HepG2 (cell line): Measurements from ENCODE around the gene CA9. TPM values are rescaled to one million over a fixed set of nuclear protein-coding genes. Genes with fewer than 3 reads are reported as not detected.

ENCODE experiments used
- ARID4A ChIP-seq: sonication (generic); formaldehyde crosslinking; IDR thresholded peaks from 2 replicates; pipeline ENCODE4 v1.5.0; 2020; ENCODE audit warnings: mild to moderate bottlenecking, missing genetic modification reagents, borderline replicate concordance
- BRD4 ChIP-seq: sonication (generic); formaldehyde crosslinking; IDR thresholded peaks from 2 replicates; pipeline ENCODE4 v1.4.0; 2020; ENCODE audit warnings: missing genetic modification reagents
- CBX5 ChIP-seq: sonication (generic); formaldehyde crosslinking; IDR thresholded peaks from 2 replicates; pipeline ENCODE4 v1.4.0; 2020; ENCODE audit warnings: missing genetic modification reagents, borderline replicate concordance
- DMAP1 ChIP-seq: IDR thresholded peaks from 2 replicates; pipeline ENCODE4 v1.6.1; 2016
- HDAC1 ChIP-seq: sonication (generic); formaldehyde crosslinking; IDR thresholded peaks from 2 replicates; pipeline ENCODE4 v1.5.1; 2020; ENCODE audit warnings: mild to moderate bottlenecking, missing genetic modification reagents
- HNF1B ChIP-seq: sonication (generic); formaldehyde crosslinking; IDR thresholded peaks from 2 replicates; pipeline ENCODE4 v1.5.1; 2020; ENCODE audit warnings: mild to moderate bottlenecking, moderate library complexity, missing genetic modification reagents
- HNRNPL ChIP-seq: fragments of 200-400 bp; formaldehyde crosslinking; IDR thresholded peaks from 2 replicates; pipeline ENCODE4 v1.6.1; 2017; ENCODE audit warnings: mild to moderate bottlenecking, low read depth, low read length
- MYC ChIP-seq: sonication (generic); formaldehyde crosslinking; IDR thresholded peaks from 2 replicates; pipeline ENCODE4 v1.9.0; 2021; ENCODE audit warnings: missing genetic modification reagents, borderline replicate concordance
- NAIF1 ChIP-seq: sonication (generic); formaldehyde crosslinking; IDR thresholded peaks from 2 replicates; pipeline ENCODE4 v1.5.0; 2020; ENCODE audit warnings: mild to moderate bottlenecking, missing genetic modification reagents, borderline replicate concordance
- NFRKB ChIP-seq: fragments of 450-650 bp; IDR thresholded peaks from 2 replicates; pipeline ENCODE4 v1.6.1; 2017
- RORA ChIP-seq: sonication (generic); formaldehyde crosslinking; IDR thresholded peaks from 2 replicates; pipeline ENCODE4 v1.5.0; 2020; ENCODE audit warnings: mild to moderate bottlenecking, missing genetic modification reagents, moderate library complexity
- RXRA ChIP-seq: sonication (generic); formaldehyde crosslinking; IDR thresholded peaks from 2 replicates; pipeline ENCODE4 v1.5.1; 2020; ENCODE audit warnings: missing genetic modification reagents
- SMAD3 ChIP-seq: sonication (generic); formaldehyde crosslinking; IDR thresholded peaks from 2 replicates; pipeline ENCODE4 v1.4.0; 2020; ENCODE audit warnings: missing genetic modification reagents
- TFDP1 ChIP-seq: IDR thresholded peaks from 2 replicates; pipeline ENCODE4 v1.6.1; 2016; ENCODE audit warnings: missing compliant biosample characterization, missing genetic modification reagents, borderline replicate concordance
- YY1 ChIP-seq: IDR thresholded peaks from 2 replicates; pipeline ENCODE4 v1.6.1; 2011; ENCODE audit warnings: low read length, low read depth, moderate library complexity, mild to moderate bottlenecking; ENCODE audit not compliant: insufficient read depth, insufficient replicate concordance
- ZBTB26 ChIP-seq: IDR thresholded peaks from 2 replicates; pipeline ENCODE4 v1.6.1; 2016; ENCODE audit warnings: missing compliant biosample characterization, missing genetic modification reagents, borderline replicate concordance
- ZNF292 ChIP-seq: sonication (generic); formaldehyde crosslinking; IDR thresholded peaks from 2 replicates; pipeline ENCODE4 v1.8.1; 2022; ENCODE audit warnings: mild to moderate bottlenecking, low read depth, missing genetic modification reagents, borderline replicate concordance
- ZNF383 ChIP-seq: sonication (generic); formaldehyde crosslinking; IDR thresholded peaks from 2 replicates; pipeline ENCODE4 v1.4.0; 2020; ENCODE audit warnings: missing genetic modification reagents, mild to moderate bottlenecking, borderline replicate concordance
- ZNF558 ChIP-seq: sonication (generic); formaldehyde crosslinking; IDR thresholded peaks from 2 replicates; pipeline ENCODE4 v1.9.0; 2022; ENCODE audit warnings: mild to moderate bottlenecking, missing genetic modification reagents, borderline replicate concordance
- ZNF878 ChIP-seq: sonication (generic); formaldehyde crosslinking; IDR thresholded peaks from 2 replicates; pipeline ENCODE4 v1.8.1; 2023; ENCODE audit warnings: mild to moderate bottlenecking, missing genetic modification reagents, moderate library complexity
- ZSCAN29 ChIP-seq: sonication (generic); formaldehyde crosslinking; conservative IDR thresholded peaks from 2 replicates; pipeline ENCODE4 v1.4.0; 2020; ENCODE audit warnings: mild to moderate bottlenecking, missing genetic modification reagents
- polyA plus RNA-seq, 8 experiments: library from polyadenylated mRNA; depleted of rRNA in 3 of 8; stranded (reverse) in 7 of 8; unstranded in 1 of 8; fragments of >200 nt; fragmentation: Illumina TruSeq in 4 of 8; extraction: Trizol in 4 of 8; gene quantifications; 2 replicates each; pipeline versions ENCODE4 v1.2.1 to v1.2.3, GENCODE V29; 2011 to 2016; ENCODE audit warnings: low read depth in 4 of 8, missing spikeins in 1 of 8, mixed read lengths in 1 of 8; ENCODE audit not compliant: insufficient read depth in 1 of 8
- total RNA-seq, 5 experiments: library from RNA; depleted of rRNA; stranded (reverse); fragments of >200 nt; fragmentation: Illumina TruSeq; extraction: Trizol; gene quantifications; 2 replicates each; pipeline ENCODE4 v1.2.3, GENCODE V29; 2016; ENCODE audit warnings: low read depth in 1 of 5

CA9 gene
- total and polyA plus RNA-seq, 2 of the 13 experiments (the other 11 are each of a cell fraction or from before 2014, with no cell fraction given) = 0.13 to 152 TPM

GRCh38 chr9:35673132-35674024 lies at the start of gene CA9 (continued):
- TF ChIP-seq ZBTB26 (no peak), NFRKB (no peak), CBX5 (CRISPR knock-in tag) (no peak), ARID4A (CRISPR knock-in tag) (peak; percentile 43; the same call in 1 of the 2 replicates), RXRA (peak; percentile 49; the same call in 1 of the 2 replicates), ZNF383 (CRISPR knock-in tag) (no peak), ZNF292 (peak; percentile 57), TFDP1 (CRISPR knock-in tag) (0 out of 2 replicates have a peak, but pooled peaks have one; percentile 26), ZNF878 (CRISPR knock-in tag) (no peak), MYC (CRISPR knock-in tag) (peak; percentile 81), HNF1B (0 out of 2 replicates have a peak, but pooled peaks have one; percentile 18), DMAP1 (CRISPR knock-in tag) (0 out of 2 replicates have a peak, but pooled peaks have one; percentile 37), RORA (CRISPR knock-in tag) (no peak), ZNF558 (CRISPR knock-in tag) (0 out of 2 replicates have a peak, but pooled peaks have one; percentile 0), BRD4 (0 out of 2 replicates have a peak, but pooled peaks have one; percentile 61), ZSCAN29 (0 out of 2 replicates have a peak, but pooled peaks have one; percentile 18), HDAC1 (CRISPR knock-in tag) (peak; percentile 49; the same call in 1 of the 2 replicates), SMAD3 (CRISPR knock-in tag) (no peak), YY1 (peak; percentile 14), NAIF1 (CRISPR knock-in tag) (no peak), HNRNPL (peak; percentile 89)
